Endothelial cell of umbilical vein (primary cell): Measurements from ENCODE around the gene GATAD2A. TPM values are rescaled to one million over a fixed set of nuclear protein-coding genes. Genes with fewer than 3 reads are reported as not detected.

Experiments used
- BruUV-seq: library from RNA; stranded (reverse); fragments of 400-500 nt; replicated peaks from 2 replicates; lab custom pipeline; 2021; lab: Mats Ljungman, UMichigan
- CTCF ChIA-PET: fragments of 300-600, 350-600 bp; sonication (Branson Sonifier 250); formaldehyde crosslinking; loops from one replicate; lab custom pipeline; 2021; ENCODE audit warnings: antibody characterized with exemption, inconsistent platforms; lab: Charles Lee
- POLR2A ChIA-PET: fragments of 300-600, 350-600 bp; sonication (Branson Sonifier 250); formaldehyde crosslinking; loops from one replicate; lab custom pipeline; 2021; ENCODE audit warnings: antibody characterized with exemption, inconsistent platforms; lab: Charles Lee
- DNase-seq: peaks from one replicate; pipeline ENCODE4 v3.0.0-alpha.2; 2011; ENCODE audit warnings: low read depth, low spot score
- FAIRE-seq: peaks from 2 replicates; lab custom pipeline; 2011; peaks lifted over from hg19 to GRCh38; lab: Jason Lieb, UNC
- H2AFZ ChIP-seq: 2 replicates; pipeline ENCODE4 v1.6.0; 2012; ENCODE audit warnings: low read depth, low read length, control low read depth, inconsistent platforms
- H3K27ac ChIP-seq: 2 replicates; pipeline ENCODE4 v1.5.1; 2011; ENCODE audit warnings: low read depth, mild to moderate bottlenecking, control low read depth, low read length, moderate library complexity; ENCODE audit not compliant: insufficient read depth
- H3K27me3 ChIP-seq, 2 experiments: 2 replicates each; pipeline versions ENCODE4 v1.6.0 to v1.6.1; 2011; ENCODE audit warnings: low read length in 2 of 2, mixed read lengths in 1 of 2; ENCODE audit not compliant: control insufficient read depth in 2 of 2, insufficient read depth in 2 of 2
- H3K36me3 ChIP-seq, 2 experiments: 2 replicates in 1 of 2; 3 replicates in 1 of 2; pipeline ENCODE4 v1.5.1; 2011; ENCODE audit warnings: low read length in 2 of 2, mild to moderate bottlenecking in 1 of 2, moderate library complexity in 1 of 2; ENCODE audit not compliant: control insufficient read depth in 2 of 2, insufficient read depth in 2 of 2; ENCODE audit errors: extremely low read depth in 1 of 2
- H3K4me1 ChIP-seq: 3 replicates; pipeline ENCODE4 v1.5.1; 2011; ENCODE audit warnings: mild to moderate bottlenecking, low read length; ENCODE audit not compliant: control insufficient read depth, insufficient read depth; ENCODE audit errors: extremely low read depth
- H3K4me2 ChIP-seq: 2 replicates; pipeline ENCODE4 v1.6.1; 2011; ENCODE audit warnings: low read length, control low read depth, mixed read lengths; ENCODE audit not compliant: insufficient read depth
- H3K4me3 ChIP-seq, 3 experiments: fragments of 200-600 bp in 1 of 3; sonication (generic), shearing (Covaris generic) in 1 of 3; replicated peaks in 1 of 3; 2 replicates each; pipeline ENCODE4 v1.5.1; 2011 to 2016; ENCODE audit warnings: control low read depth in 3 of 3, low read length in 3 of 3, mild to moderate bottlenecking in 2 of 3, inconsistent platforms in 1 of 3, low read depth in 1 of 3, moderate library complexity in 1 of 3; ENCODE audit not compliant: insufficient read depth in 1 of 3
- H3K79me2 ChIP-seq: 2 replicates; pipeline ENCODE4 v1.6.0; 2012; ENCODE audit warnings: low read length, inconsistent platforms; ENCODE audit not compliant: control insufficient read depth, insufficient read depth
- H3K9ac ChIP-seq: replicated peaks from 2 replicates; pipeline ENCODE3; 2011; ENCODE audit warnings: low read length, control low read depth; ENCODE audit not compliant: insufficient read depth; ENCODE audit errors: extremely low read depth
- H3K9me1 ChIP-seq: replicated peaks from 3 replicates; pipeline ENCODE4 v1.6.0; 2011; ENCODE audit warnings: mild to moderate bottlenecking, low read length; ENCODE audit not compliant: control insufficient read depth, insufficient read depth; ENCODE audit errors: extremely low read depth
- H3K9me3 ChIP-seq: replicated peaks from 2 replicates; pipeline ENCODE4 v1.5.1; 2012; ENCODE audit warnings: low read length, inconsistent platforms; ENCODE audit not compliant: control insufficient read depth, insufficient read depth
- H4K20me1 ChIP-seq: replicated peaks from 2 replicates; pipeline ENCODE3; 2011; ENCODE audit warnings: mild to moderate bottlenecking, low read length; ENCODE audit not compliant: control insufficient read depth, insufficient read depth; ENCODE audit errors: extremely low read depth
- EZH2 ChIP-seq: IDR thresholded peaks from 2 replicates; pipeline ENCODE4 v1.6.1; 2012; ENCODE audit warnings: borderline replicate concordance, low read depth, mild to moderate bottlenecking, moderate library complexity, low read length, inconsistent platforms; ENCODE audit not compliant: severe bottlenecking
- FOS ChIP-seq: IDR thresholded peaks from 2 replicates; pipeline ENCODE4 v1.6.1; 2011; ENCODE audit warnings: mild to moderate bottlenecking, low read length, moderate library complexity, borderline replicate concordance; ENCODE audit not compliant: insufficient read depth
- GATA2 ChIP-seq: IDR thresholded peaks from 2 replicates; pipeline ENCODE4 v1.7.0; 2011; ENCODE audit warnings: low read depth, mild to moderate bottlenecking, moderate library complexity, mixed read lengths, low read length; ENCODE audit not compliant: insufficient read length, insufficient read depth
- JUN ChIP-seq: IDR thresholded peaks from 2 replicates; pipeline ENCODE4 v1.6.1; 2011; ENCODE audit warnings: borderline replicate concordance, low read depth; ENCODE audit not compliant: insufficient read length, insufficient read depth
- MYC ChIP-seq: IDR thresholded peaks from one replicate; pipeline ENCODE4 v1.6.1; 2011; ENCODE audit warnings: mild to moderate bottlenecking, low read depth, low read length
- POLR2A ChIP-seq: IDR thresholded peaks from 2 replicates; pipeline ENCODE4 v1.6.1; 2012; ENCODE audit warnings: low read depth, mild to moderate bottlenecking, control low read depth, low read length
- POLR2AphosphoS5 ChIP-seq: IDR thresholded peaks from 2 replicates; pipeline ENCODE4 v1.6.1; 2012; ENCODE audit warnings: low read depth, mild to moderate bottlenecking, control low read depth, low read length, moderate library complexity; ENCODE audit not compliant: insufficient read depth
- dilution Hi-C: fragments of 300-500 bp; cut with MboI; formaldehyde crosslinking; loops from one replicate; pipeline ENCODE4 v1.15.0; 2019; ENCODE audit warnings: low sequenced_read_pairs; ENCODE audit not compliant: extremely low pct_ligation_motif_present
- intact Hi-C: fragments of 100-400 bp; cut with micrococcal nuclease; formaldehyde crosslinking; loops from one replicate; pipeline ENCODE4 v1.10.0; 2022
- polyA plus RNA-seq, 4 experiments: library from polyadenylated mRNA; depleted of rRNA in 3 of 4; stranded (reverse) in 3 of 4; unstranded in 1 of 4; fragments of >200 nt; gene quantifications; 2 replicates each; pipeline versions ENCODE4 v1.2.1 to v1.2.3, GENCODE V29; 2011 to 2012; ENCODE audit warnings: missing spikeins in 1 of 4
- total RNA-seq: library from RNA; stranded (reverse); gene quantifications from 2 replicates; pipeline ENCODE4 v1.2.3, GENCODE V29; 2021
- TF ChIP-seq, protein P1 (sequence below): IDR thresholded peaks from 2 replicates; pipeline ENCODE4 v1.6.1; 2011; ENCODE audit not compliant: insufficient read depth, insufficient read length
- TF ChIP-seq, protein P2 (sequence below), 2 donors: IDR thresholded peaks; 1 replicate in 1 of 2; 2 replicates in 1 of 2; pipeline ENCODE4 v1.5.1; 2011; ENCODE audit warnings: low read length in 2 of 2, mild to moderate bottlenecking in 2 of 2, moderate library complexity in 2 of 2, control low read depth in 1 of 2, inconsistent platforms in 1 of 2, low read depth in 1 of 2; ENCODE audit not compliant: insufficient read depth in 1 of 2; ENCODE audit errors: extremely low read depth in 1 of 2

GATAD2A gene
- total and polyA plus RNA-seq, 2 donors (not counting 3 experiments of a cell fraction or from before 2014, with no cell fraction given), result 27.3 to 134 TPM

DNA sequence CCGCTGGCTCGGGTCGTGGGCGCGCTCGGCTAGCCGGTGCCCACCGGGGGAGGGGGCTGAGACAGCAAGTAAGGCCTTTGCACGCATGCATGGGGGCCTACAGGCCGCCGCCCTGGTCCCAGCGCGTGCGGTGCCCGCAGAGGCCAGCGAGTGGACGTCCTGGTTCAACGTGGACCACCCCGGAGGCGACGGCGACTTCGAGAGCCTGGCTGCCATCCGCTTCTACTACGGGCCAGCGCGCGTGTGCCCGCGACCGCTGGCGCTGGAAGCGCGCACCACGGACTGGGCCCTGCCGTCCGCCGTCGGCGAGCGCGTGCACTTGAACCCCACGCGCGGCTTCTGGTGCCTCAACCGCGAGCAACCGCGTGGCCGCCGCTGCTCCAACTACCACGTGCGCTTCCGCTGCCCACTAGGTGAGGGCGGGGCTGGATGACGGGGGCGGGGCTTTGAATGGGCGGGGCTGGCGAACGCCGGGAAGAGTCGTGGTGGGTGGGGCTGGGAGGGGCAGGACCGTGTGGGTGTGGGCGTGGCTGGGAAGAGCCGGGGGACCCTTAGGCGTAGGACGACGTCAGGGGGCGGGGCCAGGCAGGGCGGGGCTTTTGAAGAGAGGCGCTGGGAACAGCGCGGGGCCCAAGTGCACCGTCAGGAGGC, 134.7 kb downstream of the GATAD2A start:
- no peaks in the 10 kb centered on the region for H3K4me1 ChIP-seq
- H3K9me3 ChIP-seq, result no peaks in the 10 kb centered on the region
- no peaks in the 10 kb centered on the region for H3K36me3 ChIP-seq
- no peaks in the 10 kb centered on the region for H3K79me2 ChIP-seq
- intact Hi-C loops, result no loop called here
- H4K20me1 ChIP-seq, result no peaks in the 10 kb centered on the region
- DNase-seq (no peak), FAIRE-seq (no peak)
- dilution Hi-C loops, result no loop called here
- no peak overlapping the region for H3K4me3 ChIP-seq
- H3K27ac ChIP-seq, result no peak overlapping the region
- H3K9ac ChIP-seq, result no peak overlapping the region
- no peaks in the 10 kb centered on the region for H3K9me1 ChIP-seq
- peaks cover 25 to 29% of the 10 kb centered on the region in 2 experiments for H3K27me3 ChIP-seq
- ChIA-PET POLR2A (no interaction called here), CTCF (interaction anchor here (1.1 to 1.6 kb wide), 3 partner anchors 8 to 13 kb away, joined by 3 to 8 read pairs (median 4); no protein-coding TSS in a partner anchor)
- BruUV-seq, result no TSS peak
- TF ChIP-seq JUN (no peak), EZH2 (peak; percentile 61)
- TF ChIP-seq, protein P1, sequence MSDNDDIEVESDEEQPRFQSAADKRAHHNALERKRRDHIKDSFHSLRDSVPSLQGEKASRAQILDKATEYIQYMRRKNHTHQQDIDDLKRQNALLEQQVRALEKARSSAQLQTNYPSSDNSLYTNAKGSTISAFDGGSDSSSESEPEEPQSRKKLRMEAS, result no peak
- H3K4me2 ChIP-seq, result no peak overlapping the region
- H2AFZ ChIP-seq, result peak overlapping the region; percentile 66

DNA sequence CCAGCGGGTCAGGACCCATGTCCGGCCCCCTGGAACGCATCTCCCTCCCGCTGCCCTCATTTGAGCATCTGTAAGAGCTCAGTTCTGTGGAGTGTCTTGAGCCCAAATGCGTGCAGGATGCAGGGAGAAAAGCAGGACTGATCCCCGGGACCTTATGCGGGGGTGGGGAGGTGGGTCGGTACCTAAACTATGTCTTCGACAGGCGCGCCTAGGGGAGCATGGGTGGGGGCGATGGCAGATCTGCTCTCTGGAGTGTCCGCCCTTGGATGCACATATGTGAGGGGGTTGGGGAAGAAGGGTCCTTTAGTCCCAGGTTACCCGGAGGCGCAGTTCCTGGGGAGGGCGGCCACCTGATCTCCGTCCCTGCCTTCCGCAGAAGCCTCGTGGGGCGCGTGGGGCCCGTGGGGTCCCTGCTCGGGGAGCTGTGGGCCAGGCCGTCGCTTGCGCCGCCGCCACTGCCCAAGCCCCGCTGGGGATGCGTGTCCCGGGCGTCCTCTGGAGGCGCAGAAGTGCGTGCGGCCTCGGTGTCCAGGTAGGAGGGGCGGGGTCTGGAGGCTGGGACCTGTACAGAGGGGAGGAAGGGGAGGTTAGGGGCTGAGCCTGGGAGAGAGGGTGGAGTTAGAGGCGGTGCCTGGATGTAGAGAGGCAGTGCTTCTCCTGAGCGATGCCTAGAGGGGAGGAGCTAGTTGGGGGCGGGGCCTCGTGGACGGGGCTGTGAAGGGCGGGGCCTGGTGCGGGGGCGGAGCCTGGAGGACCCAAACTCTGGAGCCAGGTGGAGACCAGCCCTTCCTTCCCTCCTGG, 135.4 kb downstream of the GATAD2A start:
- no peaks in the 10 kb centered on the region for H3K9me3 ChIP-seq
- no peaks in the 10 kb centered on the region for H3K4me1 ChIP-seq
- H4K20me1 ChIP-seq, result no peaks in the 10 kb centered on the region
- peaks cover 25 to 29% of the 10 kb centered on the region in 2 experiments for H3K27me3 ChIP-seq
- FAIRE-seq (no peak), DNase-seq (no peak)
- H3K36me3 ChIP-seq, result no peaks in the 10 kb centered on the region
- H3K27ac ChIP-seq, result no peak overlapping the region
- H3K9ac ChIP-seq, result no peak overlapping the region
- no peak overlapping the region for H3K4me2 ChIP-seq
- H2AFZ ChIP-seq, result peak overlapping the region; percentile 66
- ChIA-PET CTCF (interaction anchor here (0.6 to 1.6 kb wide), 4 partner anchors 9 to 12 kb away, joined by 3 to 8 read pairs (median 4); no protein-coding TSS in a partner anchor), POLR2A (no interaction called here)
- dilution Hi-C loops, result no loop called here
- H3K9me1 ChIP-seq, result no peaks in the 10 kb centered on the region
- TF ChIP-seq, protein P2, sequence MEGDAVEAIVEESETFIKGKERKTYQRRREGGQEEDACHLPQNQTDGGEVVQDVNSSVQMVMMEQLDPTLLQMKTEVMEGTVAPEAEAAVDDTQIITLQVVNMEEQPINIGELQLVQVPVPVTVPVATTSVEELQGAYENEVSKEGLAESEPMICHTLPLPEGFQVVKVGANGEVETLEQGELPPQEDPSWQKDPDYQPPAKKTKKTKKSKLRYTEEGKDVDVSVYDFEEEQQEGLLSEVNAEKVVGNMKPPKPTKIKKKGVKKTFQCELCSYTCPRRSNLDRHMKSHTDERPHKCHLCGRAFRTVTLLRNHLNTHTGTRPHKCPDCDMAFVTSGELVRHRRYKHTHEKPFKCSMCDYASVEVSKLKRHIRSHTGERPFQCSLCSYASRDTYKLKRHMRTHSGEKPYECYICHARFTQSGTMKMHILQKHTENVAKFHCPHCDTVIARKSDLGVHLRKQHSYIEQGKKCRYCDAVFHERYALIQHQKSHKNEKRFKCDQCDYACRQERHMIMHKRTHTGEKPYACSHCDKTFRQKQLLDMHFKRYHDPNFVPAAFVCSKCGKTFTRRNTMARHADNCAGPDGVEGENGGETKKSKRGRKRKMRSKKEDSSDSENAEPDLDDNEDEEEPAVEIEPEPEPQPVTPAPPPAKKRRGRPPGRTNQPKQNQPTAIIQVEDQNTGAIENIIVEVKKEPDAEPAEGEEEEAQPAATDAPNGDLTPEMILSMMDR (IDR thresholded peaks at IDR 0.05; ENCODE audit: extremely low read depth in 1 of 2, insufficient read depth in 1 of 2, low read depth in 1 of 2, low read length in 2 of 2), result no peak
- TF ChIP-seq JUN, result no peak
- no peak for TF ChIP-seq FOS
- TF ChIP-seq EZH2, result no peak
- no peak for TF ChIP-seq GATA2
- TF ChIP-seq MYC, result no peak
- no peak for TF ChIP-seq POLR2AphosphoS5
- TF ChIP-seq, protein P1, result no peak
- TF ChIP-seq POLR2A, result no peak
- no peaks in the 10 kb centered on the region for H3K79me2 ChIP-seq
- intact Hi-C loops, result loop anchor here (1.0 kb wide), 1 partner anchor 25 kb away; the partner anchor contains the start of gene NDUFA13
- H3K4me3 ChIP-seq, result no peak overlapping the region
- BruUV-seq, result no TSS peak
